Mammary epithelial cell (primary cell): ENCODE data around the gene TGM1.

ENCODE experiments used
- EZH2 ChIP-seq: IDR thresholded peaks from 2 replicates; pipeline ENCODE4 v1.6.1; 2012; ENCODE audit warnings: low read length, inconsistent platforms, borderline replicate concordance
- TF ChIP-seq, protein P1 (sequence below), 2 donors: IDR thresholded peaks in 1 of 2; conservative IDR thresholded peaks in 1 of 2; 2 replicates each; pipeline ENCODE4 v1.5.1; 2011 to 2012; ENCODE audit warnings: inconsistent platforms in 2 of 2, low read length in 2 of 2, mild to moderate bottlenecking in 2 of 2, control low read depth in 1 of 2, low read depth in 1 of 2; ENCODE audit not compliant: insufficient read depth in 1 of 2; ENCODE audit errors: extremely low read depth in 1 of 2

GRCh38 chr14:24255931-24256711, 6.9 kb downstream of the TGM1 start:
- TF ChIP-seq, protein P1, sequence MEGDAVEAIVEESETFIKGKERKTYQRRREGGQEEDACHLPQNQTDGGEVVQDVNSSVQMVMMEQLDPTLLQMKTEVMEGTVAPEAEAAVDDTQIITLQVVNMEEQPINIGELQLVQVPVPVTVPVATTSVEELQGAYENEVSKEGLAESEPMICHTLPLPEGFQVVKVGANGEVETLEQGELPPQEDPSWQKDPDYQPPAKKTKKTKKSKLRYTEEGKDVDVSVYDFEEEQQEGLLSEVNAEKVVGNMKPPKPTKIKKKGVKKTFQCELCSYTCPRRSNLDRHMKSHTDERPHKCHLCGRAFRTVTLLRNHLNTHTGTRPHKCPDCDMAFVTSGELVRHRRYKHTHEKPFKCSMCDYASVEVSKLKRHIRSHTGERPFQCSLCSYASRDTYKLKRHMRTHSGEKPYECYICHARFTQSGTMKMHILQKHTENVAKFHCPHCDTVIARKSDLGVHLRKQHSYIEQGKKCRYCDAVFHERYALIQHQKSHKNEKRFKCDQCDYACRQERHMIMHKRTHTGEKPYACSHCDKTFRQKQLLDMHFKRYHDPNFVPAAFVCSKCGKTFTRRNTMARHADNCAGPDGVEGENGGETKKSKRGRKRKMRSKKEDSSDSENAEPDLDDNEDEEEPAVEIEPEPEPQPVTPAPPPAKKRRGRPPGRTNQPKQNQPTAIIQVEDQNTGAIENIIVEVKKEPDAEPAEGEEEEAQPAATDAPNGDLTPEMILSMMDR (conservative IDR thresholded peaks at IDR 0.05 in 1 of 2, IDR thresholded peaks at IDR 0.05 in 1 of 2; ENCODE audit: extremely low read depth in 1 of 2, insufficient read depth in 1 of 2, low read depth in 1 of 2, low read length in 2 of 2): no peak
- TF ChIP-seq EZH2: no peak
